Liver (tissue), 9 donors: ENCODE results near the gene TNS2. TPM values are rescaled to one million over a fixed set of nuclear protein-coding genes. Genes with fewer than 3 reads are reported as not detected.

ENCODE experiments used
- DNase-seq: peaks from one replicate; pipeline ENCODE4 v3.0.0-alpha.2; 2017; ENCODE audit warnings: low spot score
- H3K27ac ChIP-seq, 2 donors: one replicate each; pipeline ENCODE4 v1.7.0; 2013; ENCODE audit warnings: inconsistent platforms in 2 of 2, low read length in 2 of 2, control low read depth in 1 of 2, low read depth in 1 of 2, mild to moderate bottlenecking in 1 of 2
- H3K27me3 ChIP-seq, 4 donors: one replicate each; pipeline versions ENCODE4 v1.6.1 to v1.7.0; 2013; ENCODE audit warnings: low read length in 3 of 4, inconsistent platforms in 1 of 4, mild to moderate bottlenecking in 1 of 4, moderate library complexity in 1 of 4; ENCODE audit not compliant: control insufficient read depth in 4 of 4, insufficient read depth in 4 of 4
- H3K36me3 ChIP-seq, 4 donors: one replicate each; pipeline versions ENCODE4 v1.6.1 to v1.7.0; 2013; ENCODE audit warnings: low read length in 3 of 4, mild to moderate bottlenecking in 3 of 4, low read depth in 1 of 4, moderate library complexity in 1 of 4; ENCODE audit not compliant: control insufficient read depth in 4 of 4, insufficient read depth in 3 of 4
- H3K4me1 ChIP-seq, 4 donors: one replicate each; pipeline versions ENCODE4 v1.6.1 to v1.7.0; 2013; ENCODE audit warnings: low read length in 3 of 4, mild to moderate bottlenecking in 3 of 4, moderate library complexity in 1 of 4; ENCODE audit not compliant: control insufficient read depth in 4 of 4, insufficient read depth in 4 of 4
- H3K4me3 ChIP-seq, 3 donors: one replicate each; pipeline versions ENCODE4 v1.6.1 to v1.7.0; 2013; ENCODE audit warnings: low read length in 3 of 3, control low read depth in 1 of 3, low read depth in 1 of 3, mild to moderate bottlenecking in 1 of 3
- H3K9ac ChIP-seq, 2 donors: one replicate each; pipeline ENCODE4 v1.7.0; 2013; ENCODE audit warnings: low read length in 2 of 2, mild to moderate bottlenecking in 2 of 2, moderate library complexity in 2 of 2, control low read depth in 1 of 2, low read depth in 1 of 2
- H3K9me3 ChIP-seq, 4 donors: one replicate each; pipeline versions ENCODE4 v1.6.1 to v1.7.0; 2013; ENCODE audit warnings: low read length in 3 of 4; ENCODE audit not compliant: control insufficient read depth in 4 of 4
- EGR1 ChIP-seq, 2 donors: IDR thresholded peaks; 2 replicates each; pipeline ENCODE4 v1.6.1; 2016 to 2018; ENCODE audit warnings: antibody characterized with exemption in 2 of 2, low read depth in 2 of 2
- FOXA1 ChIP-seq: IDR thresholded peaks from 2 replicates; pipeline ENCODE4 v1.6.1; 2016; ENCODE audit warnings: antibody characterized with exemption
- FOXA2 ChIP-seq: IDR thresholded peaks from 2 replicates; pipeline ENCODE4 v1.6.1; 2016; ENCODE audit warnings: antibody characterized with exemption
- GABPA ChIP-seq, 2 donors: IDR thresholded peaks in 1 of 2; conservative IDR thresholded peaks in 1 of 2; 2 replicates each; pipeline ENCODE4 v1.6.1; 2016; ENCODE audit warnings: antibody characterized with exemption in 2 of 2, mild to moderate bottlenecking in 1 of 2, moderate library complexity in 1 of 2
- HNF4A ChIP-seq, 2 donors: conservative IDR thresholded peaks; 2 replicates each; pipeline ENCODE4 v1.6.1; 2016; ENCODE audit warnings: antibody characterized with exemption in 2 of 2, mild to moderate bottlenecking in 2 of 2
- HNF4G ChIP-seq: IDR thresholded peaks from 2 replicates; pipeline ENCODE4 v1.6.1; 2016; ENCODE audit warnings: antibody characterized with exemption
- JUND ChIP-seq, 2 donors: IDR thresholded peaks; 2 replicates each; pipeline ENCODE4 v1.6.1; 2016; ENCODE audit warnings: antibody characterized with exemption in 2 of 2
- MAX ChIP-seq: IDR thresholded peaks from 2 replicates; pipeline ENCODE4 v1.6.1; 2016; ENCODE audit warnings: antibody characterized with exemption
- NR2F2 ChIP-seq: IDR thresholded peaks from 2 replicates; pipeline ENCODE4 v1.6.1; 2016; ENCODE audit warnings: antibody characterized with exemption
- RAD21 ChIP-seq, 2 donors: IDR thresholded peaks; 2 replicates each; pipeline ENCODE4 v1.6.1; 2016; ENCODE audit warnings: antibody characterized with exemption in 2 of 2, mild to moderate bottlenecking in 2 of 2
- RXRA ChIP-seq, 2 donors: IDR thresholded peaks; 2 replicates each; pipeline ENCODE4 v1.6.1; 2017 to 2018; ENCODE audit warnings: antibody characterized with exemption in 2 of 2, mild to moderate bottlenecking in 1 of 2
- SP1 ChIP-seq: IDR thresholded peaks from 2 replicates; pipeline ENCODE4 v1.6.1; 2018; ENCODE audit warnings: antibody characterized with exemption, mild to moderate bottlenecking
- TAF1 ChIP-seq: conservative IDR thresholded peaks from 2 replicates; pipeline ENCODE4 v1.6.1; 2016; ENCODE audit warnings: antibody characterized with exemption, mild to moderate bottlenecking
- YY1 ChIP-seq: IDR thresholded peaks from 2 replicates; pipeline ENCODE4 v1.6.1; 2016; ENCODE audit warnings: antibody characterized with exemption, mild to moderate bottlenecking
- ZBTB33 ChIP-seq: IDR thresholded peaks from 2 replicates; pipeline ENCODE4 v1.6.1; 2016; ENCODE audit warnings: antibody characterized with exemption
- WGBS: extraction: QIAGEN DNeasy Blood & Tissue Kit; methylation state at CpG from one replicate; pipeline ENCODE4 v1.1.7; 2013; 5-methylcytosine and 5-hydroxymethylcytosine counted together
- polyA plus RNA-seq, 2 donors: library from polyadenylated mRNA; stranded (reverse) in 1 of 2; unstranded in 1 of 2; fragments of 200-250 nt in 1 of 2; fragments of >200 nt in 1 of 2; fragmentation: Nextera tagmentation in 1 of 2; extraction: Ambion mirVana in 1 of 2; gene quantifications; one replicate each; pipeline versions ENCODE4 v1.2.1 to v1.2.3, GENCODE V29; 2013 to 2015
- total RNA-seq, 2 donors: library from RNA; depleted of rRNA; stranded (reverse); fragments of >200 nt; gene quantifications; one replicate each; pipeline ENCODE4 v1.2.3, GENCODE V29; 2014
- TF ChIP-seq, protein P1 (sequence below): IDR thresholded peaks from 2 replicates; pipeline ENCODE4 v1.6.1; 2016; ENCODE audit warnings: antibody characterized with exemption
- TF ChIP-seq, protein P2 (sequence below): fragments of 150-350 bp; IDR thresholded peaks from 2 replicates; pipeline ENCODE4 v1.5.1; 2017; ENCODE audit warnings: improper control_type of control experiment, low read depth, low read length; ENCODE audit not compliant: missing input control
- TF ChIP-seq, protein P3 (sequence below): IDR thresholded peaks from 2 replicates; pipeline ENCODE4 v1.6.1; 2016; ENCODE audit warnings: antibody characterized with exemption, mild to moderate bottlenecking
- donor health status: healthy.
- donor health status: healthy.
- donor health status: healthy.
- donor health status: healthy.
- donor health status: healthy.

The TNS2 gene
- total and polyA plus RNA-seq, 4 donors = 11.7 to 94.0 (median 46.0) TPM

GRCh38 chr12:53004178-53004577 is 45.7 kb upstream of the TNS2 start:
- Histone ChIP-seq H3K9me3 (no peaks in the 10 kb centered on the region), H3K27me3 (no peaks in the 10 kb centered on the region), H3K4me3 (no peak overlapping the region), H3K9ac (no peak overlapping the region), H3K27ac (no peak overlapping the region), H3K36me3 (no peaks in the 10 kb centered on the region), H3K4me1 (peaks cover 5 to 37% (median 30%) of the 10 kb centered on the region in 4 donors)
- TF ChIP-seq HNF4G = no peak
- TF ChIP-seq JUND (IDR thresholded peaks at IDR 0.05) = no peak
- no peak for TF ChIP-seq GABPA (IDR thresholded peaks at IDR 0.05 in 1 of 2, conservative IDR thresholded peaks at IDR 0.05 in 1 of 2)
- TF ChIP-seq RAD21 (IDR thresholded peaks at IDR 0.05) = no peak
- TF ChIP-seq, protein P1, sequence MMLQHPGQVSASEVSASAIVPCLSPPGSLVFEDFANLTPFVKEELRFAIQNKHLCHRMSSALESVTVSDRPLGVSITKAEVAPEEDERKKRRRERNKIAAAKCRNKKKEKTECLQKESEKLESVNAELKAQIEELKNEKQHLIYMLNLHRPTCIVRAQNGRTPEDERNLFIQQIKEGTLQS = no peak
- TF ChIP-seq TAF1 = no peak
- no peak for TF ChIP-seq YY1
- TF ChIP-seq MAX = no peak
- TF ChIP-seq, protein P2, sequence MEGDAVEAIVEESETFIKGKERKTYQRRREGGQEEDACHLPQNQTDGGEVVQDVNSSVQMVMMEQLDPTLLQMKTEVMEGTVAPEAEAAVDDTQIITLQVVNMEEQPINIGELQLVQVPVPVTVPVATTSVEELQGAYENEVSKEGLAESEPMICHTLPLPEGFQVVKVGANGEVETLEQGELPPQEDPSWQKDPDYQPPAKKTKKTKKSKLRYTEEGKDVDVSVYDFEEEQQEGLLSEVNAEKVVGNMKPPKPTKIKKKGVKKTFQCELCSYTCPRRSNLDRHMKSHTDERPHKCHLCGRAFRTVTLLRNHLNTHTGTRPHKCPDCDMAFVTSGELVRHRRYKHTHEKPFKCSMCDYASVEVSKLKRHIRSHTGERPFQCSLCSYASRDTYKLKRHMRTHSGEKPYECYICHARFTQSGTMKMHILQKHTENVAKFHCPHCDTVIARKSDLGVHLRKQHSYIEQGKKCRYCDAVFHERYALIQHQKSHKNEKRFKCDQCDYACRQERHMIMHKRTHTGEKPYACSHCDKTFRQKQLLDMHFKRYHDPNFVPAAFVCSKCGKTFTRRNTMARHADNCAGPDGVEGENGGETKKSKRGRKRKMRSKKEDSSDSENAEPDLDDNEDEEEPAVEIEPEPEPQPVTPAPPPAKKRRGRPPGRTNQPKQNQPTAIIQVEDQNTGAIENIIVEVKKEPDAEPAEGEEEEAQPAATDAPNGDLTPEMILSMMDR = no peak
- TF ChIP-seq HNF4A (conservative IDR thresholded peaks at IDR 0.05) = no peak
- no peak for TF ChIP-seq SP1
- no peak for TF ChIP-seq EGR1 (IDR thresholded peaks at IDR 0.05; ENCODE audit: low read depth in 2 of 2)
- no peak for TF ChIP-seq ZBTB33
- no peak for TF ChIP-seq RXRA (IDR thresholded peaks at IDR 0.05)
- TF ChIP-seq FOXA1 = no peak
- no peak for TF ChIP-seq NR2F2
- no peak for TF ChIP-seq FOXA2
- WGBS = 84% methylated on average over 5 of the region's 5 CpGs
- no peak for DNase-seq

- Histone ChIP-seq H3K4me3 (no peak overlapping the region), H3K36me3 (no peaks in the 10 kb centered on the region), H3K9ac (no peak overlapping the region), H3K9me3 (no peaks in the 10 kb centered on the region), H3K27ac (no peak overlapping the region), H3K27me3 (no peaks in the 10 kb centered on the region), H3K4me1 (peaks cover 6 to 39% (median 33%) of the 10 kb centered on the region in 4 donors)
- no peak for TF ChIP-seq GABPA (IDR thresholded peaks at IDR 0.05 in 1 of 2, conservative IDR thresholded peaks at IDR 0.05 in 1 of 2)
- no peak for TF ChIP-seq TAF1
- TF ChIP-seq RXRA (IDR thresholded peaks at IDR 0.05) = no peak
- TF ChIP-seq, protein P3, sequence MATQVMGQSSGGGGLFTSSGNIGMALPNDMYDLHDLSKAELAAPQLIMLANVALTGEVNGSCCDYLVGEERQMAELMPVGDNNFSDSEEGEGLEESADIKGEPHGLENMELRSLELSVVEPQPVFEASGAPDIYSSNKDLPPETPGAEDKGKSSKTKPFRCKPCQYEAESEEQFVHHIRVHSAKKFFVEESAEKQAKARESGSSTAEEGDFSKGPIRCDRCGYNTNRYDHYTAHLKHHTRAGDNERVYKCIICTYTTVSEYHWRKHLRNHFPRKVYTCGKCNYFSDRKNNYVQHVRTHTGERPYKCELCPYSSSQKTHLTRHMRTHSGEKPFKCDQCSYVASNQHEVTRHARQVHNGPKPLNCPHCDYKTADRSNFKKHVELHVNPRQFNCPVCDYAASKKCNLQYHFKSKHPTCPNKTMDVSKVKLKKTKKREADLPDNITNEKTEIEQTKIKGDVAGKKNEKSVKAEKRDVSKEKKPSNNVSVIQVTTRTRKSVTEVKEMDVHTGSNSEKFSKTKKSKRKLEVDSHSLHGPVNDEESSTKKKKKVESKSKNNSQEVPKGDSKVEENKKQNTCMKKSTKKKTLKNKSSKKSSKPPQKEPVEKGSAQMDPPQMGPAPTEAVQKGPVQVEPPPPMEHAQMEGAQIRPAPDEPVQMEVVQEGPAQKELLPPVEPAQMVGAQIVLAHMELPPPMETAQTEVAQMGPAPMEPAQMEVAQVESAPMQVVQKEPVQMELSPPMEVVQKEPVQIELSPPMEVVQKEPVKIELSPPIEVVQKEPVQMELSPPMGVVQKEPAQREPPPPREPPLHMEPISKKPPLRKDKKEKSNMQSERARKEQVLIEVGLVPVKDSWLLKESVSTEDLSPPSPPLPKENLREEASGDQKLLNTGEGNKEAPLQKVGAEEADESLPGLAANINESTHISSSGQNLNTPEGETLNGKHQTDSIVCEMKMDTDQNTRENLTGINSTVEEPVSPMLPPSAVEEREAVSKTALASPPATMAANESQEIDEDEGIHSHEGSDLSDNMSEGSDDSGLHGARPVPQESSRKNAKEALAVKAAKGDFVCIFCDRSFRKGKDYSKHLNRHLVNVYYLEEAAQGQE = no peak
- no peak for DNase-seq
- 95% methylated on average over 2 of the region's 2 CpGs for WGBS
These were observed 45.3 kb upstream of the TNS2 start for GRCh38 chr12:53004582-53004981.
